ENCODE data around the gene KIRREL3. TPM values are rescaled to one million over a fixed set of nuclear protein-coding genes. Genes with fewer than 3 reads are reported as not detected.

The KIRREL3 gene
- total and polyA plus RNA-seq, 2 of the 8 experiments (the other 6 are each of a cell fraction or from before 2014, with no cell fraction given) = 0.29 to 0.32 TPM

DNA sequence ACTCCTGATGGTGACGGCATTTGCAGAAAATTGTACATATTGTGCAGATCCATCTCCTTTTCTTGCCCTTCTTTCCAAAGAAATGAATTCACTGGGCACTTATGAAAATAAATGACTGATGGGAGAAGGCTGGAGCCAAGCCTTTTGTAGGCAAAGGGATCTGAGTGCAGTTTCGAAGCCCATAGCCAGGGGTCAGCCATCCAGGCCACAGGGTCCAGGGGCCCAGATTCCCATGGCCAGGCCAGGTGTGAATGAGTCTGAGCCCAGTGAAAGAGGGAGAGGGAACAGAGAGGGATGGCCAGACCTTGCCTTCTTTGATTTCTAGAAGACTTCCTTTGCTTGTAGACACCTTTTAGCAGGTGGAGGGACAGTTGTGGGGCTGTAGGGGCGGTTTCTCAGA is 209.1 kb downstream of the KIRREL3 start:
- Histone ChIP-seq H2BK20ac (ENCODE audit: low read length) (peak overlapping the region; percentile 40; the same call in 1 of the 2 replicates), H4K8ac (ENCODE audit: extremely low read depth, insufficient read depth, low read length) (no peak overlapping the region), H2BK5ac (ENCODE audit: low read depth, low read length) (no peak overlapping the region), H3K27me3 (replicated peaks in 1 of 4; ENCODE audit: control insufficient read depth in 3 of 4, extremely low read depth in 1 of 4, insufficient read depth in 3 of 4, low read length in 3 of 4) (no peaks in the 10 kb centered on the region), H2BK12ac (ENCODE audit: low read depth, low read length) (no peak overlapping the region), H3K79me1 (ENCODE audit: low read depth, low read length) (no peaks in the 10 kb centered on the region), H2BK120ac (replicated peaks; ENCODE audit: low read depth, low read length) (no peak overlapping the region), H3K14ac (ENCODE audit: insufficient read length) (no peak overlapping the region), H2AK5ac (ENCODE audit: low read depth, low read length) (no peak overlapping the region), H3K4me1 (replicated peaks in 1 of 4; ENCODE audit: control insufficient read depth in 3 of 4, insufficient read depth in 4 of 4, low read length in 3 of 4) (no peaks in the 10 kb centered on the region; a peak in 3 of 7 replicates), H2BK15ac (ENCODE audit: low read length) (no peak overlapping the region), H2AFZ (ENCODE audit: low read length) (peak overlapping the region; percentile 91; the same call in 1 of the 2 replicates), H3K56ac (replicated peaks; ENCODE audit: insufficient read length, low read depth, low read length) (no peak overlapping the region), H3K27ac (ENCODE audit: low read depth, low read length) (no peak overlapping the region), H4K20me1 (replicated peaks in 1 of 2; ENCODE audit: control insufficient read depth in 1 of 2, insufficient read depth in 2 of 2, low read length in 2 of 2) (no peaks in the 10 kb centered on the region), H3K9ac (replicated peaks in 1 of 4; ENCODE audit: extremely low read depth in 1 of 4, low read depth in 3 of 4, low read length in 3 of 4) (no peak overlapping the region), H3K18ac (ENCODE audit: extremely low read depth, low read length) (no peak overlapping the region), H3K23me2 (ENCODE audit: low read depth, low read length) (no peaks in the 10 kb centered on the region), H3K36me3 (ENCODE audit: control insufficient read depth in 2 of 4, insufficient read depth in 4 of 4, low read length in 3 of 4) (no peaks in the 10 kb centered on the region), H3K4me2 (ENCODE audit: insufficient read depth in 1 of 2, low read depth in 2 of 2, low read length in 2 of 2) (no peak overlapping the region), H3K23ac (ENCODE audit: insufficient read length) (no peak overlapping the region), H3K4ac (replicated peaks; ENCODE audit: insufficient read length, low read depth, low read length) (no peak overlapping the region), H3K4me3 (ENCODE audit: extremely low read depth in 1 of 4, insufficient read depth in 2 of 4, low read depth in 3 of 4, low read length in 4 of 4) (no peak overlapping the region), H4K91ac (replicated peaks; ENCODE audit: insufficient read length, low read length) (no peak overlapping the region), H3K79me2 (ENCODE audit: control insufficient read depth in 1 of 2, insufficient read depth in 2 of 2, low read length in 2 of 2) (no peaks in the 10 kb centered on the region), H4K5ac (ENCODE audit: insufficient read length, low read depth, low read length) (no peak overlapping the region), H3K9me3 (ENCODE audit: insufficient read depth in 2 of 2, low read depth in 1 of 2, low read length in 1 of 2) (no peaks in the 10 kb centered on the region)
- 80% methylated on average over 3 of the region's 3 CpGs; no CpG with 5 or more reads in 1 of the 2 experiments for WGBS, 2 experiments (ENCODE audit: extremely low coverage in 1 of 2, insufficient coverage in 1 of 2, insufficient read length in 1 of 2, insufficient replicate concordance in 2 of 2, low coverage in 1 of 2, low lambda C conversion rate in 2 of 2, missing lambda C conversion rate in 1 of 2)
- ChIA-PET CTCF (ENCODE audit: partially characterized antibody) (interaction anchor here (0.6 to 4.9 kb wide), 35 partner anchors 9 to 349 kb away, joined by 3 to 48 read pairs (median 5); no protein-coding TSS in a partner anchor), POLR2A (ENCODE audit: partially characterized antibody) (no interaction called here)
- DNase-seq (ENCODE audit: low read depth in 1 of 2, low spot score in 2 of 2) (peak; percentile 7 to 64), FAIRE-seq (peak; percentile 81)
- TF ChIP-seq, protein P1, sequence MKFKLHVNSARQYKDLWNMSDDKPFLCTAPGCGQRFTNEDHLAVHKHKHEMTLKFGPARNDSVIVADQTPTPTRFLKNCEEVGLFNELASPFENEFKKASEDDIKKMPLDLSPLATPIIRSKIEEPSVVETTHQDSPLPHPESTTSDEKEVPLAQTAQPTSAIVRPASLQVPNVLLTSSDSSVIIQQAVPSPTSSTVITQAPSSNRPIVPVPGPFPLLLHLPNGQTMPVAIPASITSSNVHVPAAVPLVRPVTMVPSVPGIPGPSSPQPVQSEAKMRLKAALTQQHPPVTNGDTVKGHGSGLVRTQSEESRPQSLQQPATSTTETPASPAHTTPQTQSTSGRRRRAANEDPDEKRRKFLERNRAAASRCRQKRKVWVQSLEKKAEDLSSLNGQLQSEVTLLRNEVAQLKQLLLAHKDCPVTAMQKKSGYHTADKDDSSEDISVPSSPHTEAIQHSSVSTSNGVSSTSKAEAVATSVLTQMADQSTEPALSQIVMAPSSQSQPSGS (IDR thresholded peaks at IDR 0.05; ENCODE audit: low read length) = no peak
- TF ChIP-seq, protein P2, sequence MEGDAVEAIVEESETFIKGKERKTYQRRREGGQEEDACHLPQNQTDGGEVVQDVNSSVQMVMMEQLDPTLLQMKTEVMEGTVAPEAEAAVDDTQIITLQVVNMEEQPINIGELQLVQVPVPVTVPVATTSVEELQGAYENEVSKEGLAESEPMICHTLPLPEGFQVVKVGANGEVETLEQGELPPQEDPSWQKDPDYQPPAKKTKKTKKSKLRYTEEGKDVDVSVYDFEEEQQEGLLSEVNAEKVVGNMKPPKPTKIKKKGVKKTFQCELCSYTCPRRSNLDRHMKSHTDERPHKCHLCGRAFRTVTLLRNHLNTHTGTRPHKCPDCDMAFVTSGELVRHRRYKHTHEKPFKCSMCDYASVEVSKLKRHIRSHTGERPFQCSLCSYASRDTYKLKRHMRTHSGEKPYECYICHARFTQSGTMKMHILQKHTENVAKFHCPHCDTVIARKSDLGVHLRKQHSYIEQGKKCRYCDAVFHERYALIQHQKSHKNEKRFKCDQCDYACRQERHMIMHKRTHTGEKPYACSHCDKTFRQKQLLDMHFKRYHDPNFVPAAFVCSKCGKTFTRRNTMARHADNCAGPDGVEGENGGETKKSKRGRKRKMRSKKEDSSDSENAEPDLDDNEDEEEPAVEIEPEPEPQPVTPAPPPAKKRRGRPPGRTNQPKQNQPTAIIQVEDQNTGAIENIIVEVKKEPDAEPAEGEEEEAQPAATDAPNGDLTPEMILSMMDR (IDR thresholded peaks at IDR 0.05; ENCODE audit: control extremely low read depth in 1 of 3, insufficient read depth in 1 of 3, low read depth in 1 of 3, low read length in 3 of 3) = peak; percentile 67 to 79 (median 73)
- TF ChIP-seq RAD21 (IDR thresholded peaks at IDR 0.05 in 1 of 2, conservative IDR thresholded peaks at IDR 0.05 in 1 of 2; ENCODE audit: low read depth in 2 of 2, low read length in 2 of 2) (peak; percentile 51 to 65), SRF (IDR thresholded peaks at IDR 0.05; ENCODE audit: low read depth, low read length) (no peak), POLR2A (IDR thresholded peaks at IDR 0.05; ENCODE audit: control extremely low read depth in 1 of 2, low read depth in 2 of 2, low read length in 2 of 2) (no peak), EGR1 (IDR thresholded peaks at IDR 0.05; ENCODE audit: borderline replicate concordance, low read depth, low read length) (no peak), TCF12 (IDR thresholded peaks at IDR 0.05; ENCODE audit: low read depth, low read length) (0 out of 2 replicates have a peak, but pooled peaks have one; percentile 41), SAP30 (IDR thresholded peaks at IDR 0.05; ENCODE audit: insufficient read depth, insufficient replicate concordance, low read length) (no peak)

All from H1 (cell line).